GM18868 (cell line): ENCODE results near the gene POLE.

ENCODE experiments used
- ATAC-seq: cut with Tn5 transposase; IDR thresholded peaks from one replicate; pipeline ENCODE4 v1.9.1; 2021; ENCODE audit warnings: mild to moderate bottlenecking, moderate library complexity; ENCODE audit not compliant: unreplicated experiment

The POLE gene

GRCh38 chr12:132658149-132658894 lies 28.8 kb downstream of the POLE start:
- no peak for ATAC-seq

DNA sequence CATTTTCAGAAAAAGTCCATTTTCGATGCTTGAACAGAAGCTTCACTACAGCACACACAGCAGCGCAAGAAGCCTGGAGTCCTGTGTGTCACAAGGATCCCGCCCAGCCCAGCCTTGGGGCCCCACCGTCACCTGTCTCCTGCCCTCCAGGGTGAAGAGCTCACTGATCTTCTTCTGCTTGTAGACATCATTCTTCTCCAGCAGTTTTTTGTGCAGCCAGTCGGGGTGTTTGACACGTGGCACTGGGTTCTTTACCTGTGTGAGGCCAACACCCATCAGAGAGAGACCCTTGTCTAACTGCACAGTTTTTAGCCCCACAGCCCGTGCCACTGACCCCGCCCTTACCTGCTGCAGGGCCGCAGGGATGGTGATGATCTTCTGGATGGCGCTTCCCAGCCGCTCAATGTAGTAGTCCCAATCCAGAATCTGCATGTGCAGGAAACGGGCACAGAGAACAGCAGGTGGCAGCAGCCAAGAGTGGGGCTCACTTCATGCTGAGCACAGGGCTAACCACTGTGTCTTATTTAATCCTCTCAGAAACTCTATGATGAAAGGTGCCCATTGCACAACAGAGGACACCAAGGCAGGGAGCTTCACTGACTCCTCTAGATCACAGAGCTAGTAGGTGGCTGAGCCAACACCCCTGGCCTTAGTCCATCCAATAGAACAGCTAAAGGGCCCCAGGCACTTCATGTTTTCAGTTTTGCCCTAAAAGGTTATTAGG lies 30.0 kb downstream of the POLE start:
- no peak for ATAC-seq

DNA sequence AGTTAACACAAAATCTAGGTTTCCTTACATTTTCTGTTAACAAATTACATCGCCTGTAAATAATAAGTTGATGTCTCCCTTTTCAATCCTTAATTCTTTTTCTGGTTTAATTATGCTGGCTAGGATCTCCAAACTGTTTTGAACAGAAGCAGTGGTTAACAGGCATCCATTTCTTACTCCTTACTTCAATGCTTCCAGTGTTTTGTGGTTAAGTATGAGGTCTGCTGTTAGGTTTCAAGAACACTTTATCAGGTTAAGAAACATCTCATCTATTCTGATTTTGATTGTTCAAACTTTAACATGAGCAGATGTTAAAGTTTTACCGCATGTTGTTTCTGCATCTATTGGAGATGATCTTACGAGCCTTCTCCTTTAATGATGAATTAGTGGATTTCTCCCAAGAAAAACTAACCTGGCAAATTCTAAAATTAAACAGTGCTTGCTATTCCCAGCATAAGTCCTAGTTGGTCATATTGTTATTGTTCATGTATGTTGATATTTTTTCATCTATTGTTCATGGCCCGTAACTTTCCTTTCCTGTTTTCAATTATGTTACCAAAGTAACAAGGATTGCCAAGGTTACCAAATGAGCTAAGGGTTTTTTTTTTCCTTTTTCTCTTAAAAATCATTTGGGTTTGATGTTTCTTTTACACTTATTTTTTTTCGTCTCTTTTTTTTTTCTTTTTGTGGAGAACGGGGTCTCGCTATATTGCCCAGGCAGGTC lies 33.4 kb downstream of the POLE start:
- ATAC-seq: no peak

GRCh38 chr12:132651444-132652100 lies 35.6 kb downstream of the POLE start:
- no peak for ATAC-seq

DNA sequence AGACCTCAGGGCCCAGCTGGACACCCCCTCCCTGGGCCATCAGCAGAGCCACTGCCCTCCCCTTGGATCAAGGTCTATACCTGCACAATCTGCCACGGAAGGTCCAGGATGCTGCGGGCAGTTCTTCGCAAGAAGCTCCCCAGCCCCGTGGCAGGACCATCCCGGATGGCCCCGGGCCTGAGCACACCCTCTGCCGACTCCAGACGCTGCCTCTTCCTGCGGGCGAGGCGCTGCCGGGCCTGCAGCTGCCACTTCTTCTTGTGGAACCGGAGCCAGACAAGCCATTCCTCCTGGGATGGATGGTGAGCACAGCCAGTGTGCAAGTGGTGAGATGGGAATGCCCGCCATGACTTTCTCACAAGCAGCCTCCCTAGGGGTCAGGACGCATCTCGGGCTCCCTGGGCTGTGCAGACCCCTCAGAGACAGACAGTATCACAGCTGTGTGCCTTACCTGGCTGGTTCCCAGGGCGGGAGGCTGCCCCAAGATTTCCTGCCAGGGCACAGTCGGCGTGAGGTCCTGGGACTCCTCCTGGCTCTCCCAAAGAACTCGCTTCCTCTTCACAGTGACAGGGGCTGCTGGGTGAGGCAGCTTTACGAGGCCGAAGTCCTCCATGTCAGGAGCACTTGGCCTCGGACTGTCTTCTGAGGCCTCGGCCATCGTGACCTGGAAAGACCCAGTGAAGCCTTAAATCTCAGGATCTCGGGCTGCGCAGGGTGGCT lies 37.8 kb downstream of the POLE start:
- no peak for ATAC-seq

DNA sequence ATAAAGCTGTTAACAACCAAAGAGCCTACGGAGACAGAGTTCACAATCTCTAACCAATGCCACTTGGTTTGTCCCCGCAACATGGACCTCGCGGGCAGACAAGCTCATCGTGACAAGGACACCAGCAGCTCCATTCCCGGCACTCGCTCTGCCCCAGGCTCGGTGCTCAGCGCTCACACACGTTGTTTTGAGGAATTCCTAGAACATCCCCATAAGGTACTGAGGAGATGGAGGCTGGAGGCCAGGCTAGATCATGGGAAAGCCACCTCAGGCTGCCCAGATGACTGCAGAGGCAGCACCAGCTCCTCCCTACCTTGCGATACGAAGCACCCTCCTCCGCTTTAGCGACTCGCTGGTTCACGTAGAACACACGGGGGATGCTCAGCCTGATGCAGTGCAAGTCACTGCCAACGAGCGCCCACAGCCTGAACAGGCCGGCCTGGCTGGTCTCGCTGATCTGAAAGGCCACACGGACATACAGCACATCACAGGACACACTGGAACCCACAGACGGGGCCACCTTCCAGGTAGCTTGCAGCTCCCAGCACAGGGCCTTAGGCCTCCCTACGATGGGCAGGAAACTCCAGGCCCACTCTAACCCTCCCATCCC lies 38.4 kb downstream of the POLE start:
- no peak for ATAC-seq

- ATAC-seq: no peak
Measured at GRCh38 chr12:132647858-132648257, 39.3 kb downstream of the POLE start.

GRCh38 chr12:132646850-132647249 lies 40.3 kb downstream of the POLE start:
- no peak for ATAC-seq

DNA sequence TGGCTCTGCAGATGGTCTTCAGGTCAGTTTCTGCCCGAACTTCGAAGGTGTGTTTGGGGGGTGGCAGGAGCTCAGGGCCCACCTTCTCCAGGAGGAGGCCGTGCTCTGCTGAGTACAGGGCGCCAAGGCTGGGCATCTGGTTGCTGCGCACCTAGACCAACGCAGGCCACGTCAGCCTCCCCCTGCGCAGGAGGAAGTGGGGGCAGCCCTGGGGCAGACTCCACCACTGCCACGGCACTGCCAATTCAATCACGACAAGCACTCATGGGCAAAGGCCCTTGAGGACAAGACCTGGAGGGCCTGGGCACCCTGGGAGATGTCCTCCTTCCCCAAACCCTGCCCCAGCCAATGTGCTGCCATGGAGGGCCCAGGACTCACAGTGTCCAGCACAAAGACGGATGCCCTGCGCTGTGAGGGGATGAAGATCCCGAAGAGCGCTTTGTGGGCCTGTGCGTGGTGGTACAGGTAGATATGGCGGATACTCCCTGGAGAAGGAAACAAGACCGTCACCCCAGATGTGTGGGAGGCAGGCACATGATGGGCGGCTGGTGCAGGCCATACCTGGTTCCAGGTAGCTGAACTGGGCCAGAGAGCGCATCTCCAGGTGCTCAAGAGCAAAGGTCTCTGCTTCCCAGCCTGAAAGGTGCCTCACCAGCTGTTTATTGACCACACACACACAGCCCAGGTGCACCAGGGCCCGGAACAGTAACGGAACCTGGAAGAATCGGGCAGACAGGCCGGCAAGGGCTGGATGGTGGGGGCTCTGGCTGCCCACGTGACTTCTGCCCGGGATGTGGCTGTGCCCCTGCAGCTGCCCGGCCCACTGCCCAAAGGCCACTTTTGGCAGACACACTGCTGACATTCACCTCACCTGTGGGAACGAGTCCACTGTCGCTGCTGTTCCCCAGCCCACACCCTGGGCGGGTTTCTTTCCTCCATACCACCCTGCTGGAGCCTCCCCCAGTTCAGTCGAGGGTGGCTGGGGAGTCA lies 44.0 kb downstream of the POLE start:
- no peak for ATAC-seq

DNA sequence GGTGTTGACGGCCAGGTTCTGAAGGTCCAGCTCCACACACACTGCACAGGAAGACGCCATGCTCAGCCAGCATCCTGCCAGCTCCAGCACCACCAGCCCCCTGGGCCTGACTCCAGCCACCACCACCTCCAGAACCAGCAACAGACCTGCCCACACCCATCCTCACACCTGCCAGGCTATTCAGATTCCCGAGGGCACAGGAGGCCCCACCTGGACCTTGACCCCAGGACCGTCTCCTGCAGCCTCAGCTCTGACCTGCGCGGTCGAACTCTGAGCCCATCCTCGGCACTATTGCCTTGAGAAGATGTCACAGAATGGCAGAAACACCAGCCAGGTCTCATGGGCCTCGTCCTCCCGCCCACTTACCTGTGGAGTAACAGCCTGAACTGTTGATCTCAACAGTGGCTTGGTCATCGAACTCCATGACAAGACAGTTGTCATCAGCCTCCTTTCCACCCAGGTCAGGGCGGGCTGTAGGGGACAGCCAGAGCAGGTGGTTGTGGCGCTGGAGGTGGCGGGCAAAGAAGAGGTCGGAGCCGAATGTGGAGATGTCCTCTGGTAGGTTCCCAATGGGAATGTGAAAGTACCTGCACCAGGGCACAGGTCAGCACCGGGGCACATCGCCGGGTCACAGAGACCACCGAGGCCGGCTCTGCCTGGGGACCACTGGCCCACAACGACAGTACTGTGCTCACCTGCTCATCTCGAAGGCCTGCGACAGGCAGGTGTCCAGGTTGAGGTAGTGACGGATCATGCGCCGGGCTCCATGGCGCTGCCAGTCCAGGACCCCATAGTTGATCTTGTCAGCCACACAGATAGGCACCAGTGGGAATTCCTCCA lies 45.1 kb downstream of the POLE start:
- no peak for ATAC-seq

GRCh38 chr12:132640936-132641335 lies 46.2 kb downstream of the POLE start:
- no peak for ATAC-seq

GRCh38 chr12:132639956-132640520 lies 47.1 kb downstream of the POLE start:
- ATAC-seq: no peak

DNA sequence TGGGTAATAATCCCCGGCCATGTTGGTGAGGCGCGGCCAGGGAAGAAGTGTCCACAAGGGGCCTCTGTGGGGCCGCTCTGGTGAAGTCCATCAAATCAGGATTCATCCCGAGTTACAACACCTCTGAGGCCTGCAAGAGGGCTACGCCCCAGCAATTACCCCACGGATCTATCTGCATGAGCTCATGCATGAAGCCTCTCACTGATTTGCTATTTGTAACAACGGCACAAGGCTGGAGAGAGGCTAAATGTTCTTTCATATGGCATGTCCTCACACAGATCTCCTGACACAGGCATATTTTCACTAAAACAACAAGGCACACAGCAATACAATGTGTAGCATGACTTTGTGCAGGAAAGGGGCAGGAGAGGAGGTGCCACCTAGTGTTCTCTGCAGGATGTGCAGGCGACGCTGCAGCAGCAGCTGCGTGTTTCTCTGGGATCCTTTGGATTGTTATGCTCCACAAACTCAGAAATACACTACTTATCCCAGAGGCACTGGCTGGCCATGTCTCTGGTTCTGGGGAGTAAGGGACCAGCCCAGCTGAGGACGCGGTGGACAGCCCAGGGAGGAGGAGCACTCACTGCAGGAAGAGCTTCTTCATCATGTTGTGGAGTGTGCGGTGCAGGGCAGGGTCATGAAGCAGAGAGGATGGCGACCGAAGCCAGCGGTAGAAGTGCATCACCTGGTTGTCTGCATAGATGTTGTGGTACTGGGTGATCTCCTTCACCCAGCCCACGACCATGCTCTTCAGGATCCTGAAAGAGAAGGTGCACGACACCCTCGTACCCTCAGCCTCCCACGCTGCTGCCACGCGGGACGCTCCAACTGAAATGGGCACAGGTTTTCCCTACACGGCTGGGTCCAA lies 48.4 kb downstream of the POLE start:
- no peak for ATAC-seq

GRCh38 chr12:132637811-132638210 lies 49.3 kb downstream of the POLE start:
- no peak for ATAC-seq

DNA sequence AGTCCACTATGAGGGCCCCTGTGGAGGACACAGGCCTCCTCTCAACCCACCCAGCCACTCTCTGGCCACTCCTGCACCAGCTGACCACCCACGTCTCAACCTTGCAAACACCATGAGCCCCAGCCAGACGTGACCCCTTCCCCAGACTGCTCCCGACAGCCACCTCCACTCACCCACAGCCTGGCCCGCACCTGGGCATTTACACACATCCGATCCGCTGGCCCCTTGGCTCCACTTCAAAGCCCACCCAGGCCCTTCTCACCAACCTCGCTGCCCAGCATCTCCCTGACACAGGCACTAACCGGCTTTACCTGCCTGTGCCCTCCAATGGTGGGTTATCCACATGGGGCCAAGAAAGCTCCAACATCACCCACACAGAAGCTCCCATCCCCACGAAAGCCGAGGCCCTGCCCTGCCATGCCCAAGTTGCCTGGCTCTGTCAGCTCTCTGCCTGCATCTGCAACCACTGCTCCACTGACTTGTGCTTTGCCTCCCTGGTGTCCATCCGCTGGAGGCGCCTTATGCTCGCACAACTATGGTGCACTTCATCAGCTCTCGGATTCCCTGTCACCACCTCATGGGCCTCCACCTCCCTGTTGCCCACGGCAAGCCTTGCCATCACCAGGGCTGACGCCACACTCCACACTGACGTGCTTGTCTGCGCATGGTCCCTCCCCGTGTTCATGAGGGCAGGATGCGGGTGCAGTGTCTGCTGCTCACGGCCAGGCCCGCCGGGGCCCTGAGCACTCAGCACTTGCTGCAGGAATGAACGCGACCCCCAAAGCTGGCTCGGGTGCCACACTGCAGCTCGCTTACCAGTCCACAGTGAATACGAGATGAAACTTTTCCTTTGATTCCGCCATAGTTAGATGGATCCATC lies 51.8 kb downstream of the POLE start:
- ATAC-seq: no peak

DNA sequence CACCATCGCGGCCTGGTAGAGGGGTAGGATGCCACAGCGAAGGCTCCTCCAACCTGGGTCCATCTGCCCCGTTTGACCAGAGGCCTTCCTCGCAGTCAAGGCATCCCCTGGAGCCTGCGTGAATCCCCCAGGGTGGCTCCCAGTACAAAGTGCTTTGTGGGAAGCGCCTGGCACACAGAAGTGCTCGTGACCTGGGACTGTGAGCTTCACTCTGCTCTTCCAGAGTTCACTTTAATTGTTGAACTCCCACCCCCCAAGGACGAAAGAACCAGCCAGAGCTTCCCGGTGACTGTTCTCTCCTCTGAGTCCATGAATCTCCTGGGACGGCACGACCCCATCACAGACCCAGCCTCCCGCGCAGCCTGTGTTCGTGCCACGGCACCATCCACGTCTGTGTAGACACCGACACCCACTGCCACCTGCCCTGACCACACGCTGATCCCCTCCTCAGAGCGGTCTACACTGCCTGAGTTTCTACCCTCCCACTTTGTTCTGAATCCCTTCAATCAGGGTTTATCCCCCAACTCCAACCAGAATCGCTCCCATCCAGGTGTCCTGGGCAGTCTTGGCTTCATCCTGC lies 52.6 kb downstream of the POLE start:
- ATAC-seq: no peak
